ENCODE data around the gene ARHGDIA.

ARHGDIA gene

GRCh38 chr17:81865733-81866439, 5.3 kb downstream of the ARHGDIA start:
- FAIRE-seq (no peak), DNase-seq (ENCODE audit: low spot score) (no peak)

GRCh38 chr17:81865358-81865732, 5.8 kb downstream of the ARHGDIA start:
- DNase-seq (ENCODE audit: low spot score) (no peak), FAIRE-seq (no peak)

- no peak for FAIRE-seq
- no peak for DNase-seq (ENCODE audit: low spot score)
Measured at GRCh38 chr17:81863833-81864768, 7.0 kb downstream of the ARHGDIA start.

- no peak for DNase-seq (ENCODE audit: low spot score)
- FAIRE-seq, result no peak
Measured at GRCh38 chr17:81863123-81863675, 7.9 kb downstream of the ARHGDIA start.

- FAIRE-seq (peak; percentile 95), DNase-seq (ENCODE audit: low spot score) (peak; percentile 100)
Measured at GRCh38 chr17:81860756-81861568, 10.2 kb downstream of the ARHGDIA start.

GRCh38 chr17:81859906-81860755, 11.0 kb downstream of the ARHGDIA start, which contains the start of gene P4HB:
Gene P4HB, minus strand, starts transcription at chr17:81860535. Its CDS starts 64 bp downstream, at chr17:81860471.
- DNase-seq (ENCODE audit: low spot score) (no peak), FAIRE-seq (no peak)

GRCh38 chr17:81858967-81859905, 11.9 kb downstream of the ARHGDIA start:
- FAIRE-seq, result no peak
- DNase-seq (ENCODE audit: low spot score), result no peak

GRCh38 chr17:81858170-81858966, 12.8 kb downstream of the ARHGDIA start:
- no peak for FAIRE-seq
- DNase-seq (ENCODE audit: low spot score), result no peak

GRCh38 chr17:81854974-81855774, 16.0 kb downstream of the ARHGDIA start:
- DNase-seq (ENCODE audit: low spot score) (no peak), FAIRE-seq (peak; percentile 84)

- FAIRE-seq (peak; percentile 9), DNase-seq (ENCODE audit: low spot score) (no peak)
Measured at GRCh38 chr17:81852237-81852636, 18.9 kb downstream of the ARHGDIA start.

GRCh38 chr17:81851423-81851822, 19.7 kb downstream of the ARHGDIA start:
- peak; percentile 76 for FAIRE-seq
- no peak for DNase-seq (ENCODE audit: low spot score)

- no peak for DNase-seq (ENCODE audit: low spot score)
- FAIRE-seq, result no peak
Measured at GRCh38 chr17:81849457-81849856, 21.7 kb downstream of the ARHGDIA start.

GRCh38 chr17:81846743-81847689, 24.1 kb downstream of the ARHGDIA start:
- DNase-seq (ENCODE audit: low spot score), result no peak
- FAIRE-seq, result no peak

- DNase-seq (ENCODE audit: low spot score) (no peak), FAIRE-seq (no peak)
Measured at GRCh38 chr17:81845881-81846742, 25.0 kb downstream of the ARHGDIA start.

- FAIRE-seq, result no peak
- no peak for DNase-seq (ENCODE audit: low spot score)
Measured at GRCh38 chr17:81845361-81845760, 25.8 kb downstream of the ARHGDIA start.

Measured in urothelium cell line (cell line).